ENCODE results near the gene RASSF10.

The RASSF10 gene

DNA sequence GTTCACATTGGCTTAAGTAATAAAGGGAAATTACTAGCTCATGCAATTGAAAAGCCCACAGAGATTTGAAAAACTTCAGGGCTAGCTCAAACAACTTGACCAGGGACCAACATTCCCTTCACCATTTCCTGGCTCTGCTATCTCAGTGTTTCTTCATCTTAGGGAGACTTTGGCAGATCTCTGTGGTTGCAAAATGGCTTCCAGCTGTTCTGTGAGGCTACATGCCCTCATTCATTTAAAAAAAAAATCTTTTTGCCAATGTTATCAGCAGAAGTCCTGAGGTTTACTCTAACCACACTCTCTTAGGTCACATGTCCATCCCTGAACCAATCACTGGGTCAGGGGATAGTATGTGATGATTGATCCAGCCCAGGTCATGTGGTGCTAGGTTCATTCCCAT, 13.9 kb upstream of the RASSF10 start:
- no peak for DNase-seq

DNA sequence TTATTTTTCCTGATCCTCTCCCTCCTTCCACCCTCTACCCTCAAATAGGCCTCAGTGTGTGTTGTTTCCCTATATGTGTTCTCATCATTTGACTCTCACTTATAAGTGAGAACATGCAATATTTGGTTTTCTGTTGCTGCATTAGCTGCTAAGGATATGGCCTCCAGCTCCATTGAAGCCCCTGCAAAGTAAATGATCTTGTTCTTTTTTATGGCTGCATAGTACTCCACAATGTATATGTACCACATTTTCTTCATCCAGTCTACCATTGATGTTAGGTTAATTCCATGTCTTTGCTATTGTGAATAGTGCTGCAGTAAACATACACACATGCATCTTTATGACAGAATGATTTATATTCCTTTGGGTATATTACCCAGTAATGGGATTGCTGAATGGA, 13.3 kb upstream of the RASSF10 start:
- no peak for DNase-seq

- DNase-seq = no peak
Measured at GRCh38 chr11:12997168-12997567, 11.9 kb upstream of the RASSF10 start.

GRCh38 chr11:12998336-12998735, 10.8 kb upstream of the RASSF10 start:
- DNase-seq = no peak

GRCh38 chr11:12999597-12999996, 9.5 kb upstream of the RASSF10 start:
- no peak for DNase-seq

DNA sequence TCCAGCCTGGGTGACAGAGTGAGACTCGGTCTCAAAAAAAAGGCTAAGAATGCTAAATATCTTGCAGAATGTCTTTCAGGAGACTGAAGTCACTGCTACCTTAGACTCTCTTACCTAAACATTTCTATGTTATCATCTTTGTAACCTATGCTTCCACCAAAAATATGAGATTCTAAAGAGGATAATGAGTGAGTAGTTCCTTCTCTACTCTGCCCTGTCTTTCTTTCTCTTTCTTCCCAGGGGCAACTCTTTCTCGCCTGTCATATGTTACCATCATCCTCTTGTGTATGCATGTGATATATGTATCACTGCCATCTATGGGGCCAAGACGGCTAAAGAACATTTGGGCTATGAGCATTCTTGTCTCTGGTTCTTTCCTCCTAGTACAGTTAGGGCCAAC, 9.0 kb upstream of the RASSF10 start:
- no peak for DNase-seq

GRCh38 chr11:13000721-13001120, 8.4 kb upstream of the RASSF10 start:
- no peak for DNase-seq

- no peak for DNase-seq
Measured at GRCh38 chr11:13003736-13004493, 5.2 kb upstream of the RASSF10 start.

GRCh38 chr11:13007182-13008060, 1.7 kb upstream of the RASSF10 start:
- DNase-seq = no peak

GRCh38 chr11:13008061-13008435, 1.1 kb upstream of the RASSF10 start:
- no peak for DNase-seq

GRCh38 chr11:13009476-13009920, 382 bp downstream of the RASSF10 start:
- DNase-seq = no peak

DNA sequence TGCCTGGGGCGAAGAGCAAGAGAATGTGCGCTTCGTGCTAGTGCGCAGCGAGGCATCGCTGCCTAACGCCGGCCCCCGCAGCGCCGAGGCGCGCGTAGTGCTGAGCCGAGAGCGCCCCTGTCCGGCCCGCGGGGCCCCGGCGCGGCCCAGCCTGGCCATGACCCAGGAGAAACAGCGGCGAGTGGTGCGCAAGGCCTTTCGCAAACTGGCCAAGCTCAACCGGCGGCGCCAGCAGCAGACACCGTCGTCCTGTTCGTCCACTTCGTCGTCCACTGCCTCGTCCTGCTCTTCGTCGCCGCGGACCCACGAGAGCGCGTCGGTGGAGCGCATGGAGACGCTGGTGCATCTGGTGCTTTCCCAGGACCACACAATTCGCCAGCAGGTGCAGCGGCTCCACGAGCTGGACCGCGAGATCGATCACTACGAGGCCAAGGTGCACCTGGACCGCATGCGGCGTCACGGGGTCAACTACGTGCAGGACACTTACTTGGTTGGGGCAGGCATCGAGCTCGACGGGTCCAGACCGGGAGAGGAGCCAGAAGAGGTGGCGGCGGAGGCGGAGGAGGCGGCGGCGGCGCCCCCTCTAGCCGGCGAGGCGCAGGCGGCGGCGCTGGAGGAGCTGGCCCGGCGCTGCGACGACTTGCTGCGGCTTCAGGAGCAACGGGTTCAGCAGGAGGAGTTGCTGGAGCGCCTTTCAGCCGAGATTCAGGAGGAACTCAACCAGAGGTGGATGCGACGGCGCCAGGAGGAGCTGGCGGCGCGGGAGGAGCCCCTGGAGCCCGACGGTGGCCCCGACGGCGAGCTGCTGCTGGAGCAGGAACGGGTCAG, 1.0 kb downstream of the RASSF10 start:
- DNase-seq = no peak

GRCh38 chr11:13010749-13011465, 1.8 kb downstream of the RASSF10 start:
- no peak for DNase-seq

DNA sequence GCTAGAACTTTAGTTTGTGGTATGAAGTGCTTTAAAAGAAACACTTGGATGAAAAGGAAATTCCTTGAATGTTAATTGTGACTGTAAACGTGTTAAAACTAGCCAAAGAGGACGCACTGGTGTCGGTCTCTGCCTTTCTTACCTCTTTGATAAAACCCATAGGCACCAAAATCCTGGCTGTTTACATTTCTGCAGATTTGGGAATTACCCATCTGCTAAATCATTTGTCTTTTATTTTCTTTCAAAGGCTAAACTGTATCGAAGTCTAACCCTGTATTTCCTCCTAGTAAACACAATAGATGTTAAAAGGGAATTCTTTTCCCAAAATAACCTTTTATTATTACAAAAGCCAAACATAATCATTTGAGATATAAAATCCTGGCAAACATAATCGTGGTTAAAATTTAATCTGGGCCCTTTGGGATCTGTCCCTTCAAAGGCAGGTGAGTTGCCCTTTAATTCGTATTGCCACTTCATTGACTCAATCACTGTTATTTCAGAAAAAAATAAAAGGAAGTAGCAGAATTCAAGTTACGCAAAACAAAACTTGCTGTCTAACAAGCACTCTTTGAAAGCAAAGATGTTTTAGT, 2.4 kb downstream of the RASSF10 start:
- DNase-seq = no peak

- no peak for DNase-seq
Measured at GRCh38 chr11:13012056-13012661, 3.0 kb downstream of the RASSF10 start.

GRCh38 chr11:13013054-13013488, 4.0 kb downstream of the RASSF10 start:
- no peak for DNase-seq

- DNase-seq = no peak
Measured at GRCh38 chr11:13015753-13016152, 6.6 kb downstream of the RASSF10 start.

GRCh38 chr11:13016415-13016814, 7.3 kb downstream of the RASSF10 start:
- no peak for DNase-seq

DNA sequence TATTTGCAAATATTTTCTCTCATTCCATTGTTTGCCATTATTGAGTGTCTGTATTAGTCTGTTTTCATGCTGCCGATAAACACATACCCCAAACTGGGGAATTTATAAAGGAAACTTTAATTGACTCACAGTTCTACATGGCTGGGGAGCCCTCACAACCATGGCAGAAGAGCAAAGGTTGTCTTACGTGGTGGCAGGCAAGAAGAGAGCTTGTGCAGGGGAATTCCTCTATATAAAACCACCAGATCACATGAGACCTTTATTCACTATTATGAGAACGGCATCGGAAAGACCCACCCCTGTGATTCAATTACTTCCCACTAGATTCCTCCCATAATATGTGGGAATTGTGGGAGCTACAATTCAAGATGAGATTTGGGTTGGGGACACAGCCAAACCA, 10.2 kb downstream of the RASSF10 start:
- no peak for DNase-seq

GRCh38 chr11:13023423-13023822, 14.3 kb downstream of the RASSF10 start:
- DNase-seq = no peak

DNA sequence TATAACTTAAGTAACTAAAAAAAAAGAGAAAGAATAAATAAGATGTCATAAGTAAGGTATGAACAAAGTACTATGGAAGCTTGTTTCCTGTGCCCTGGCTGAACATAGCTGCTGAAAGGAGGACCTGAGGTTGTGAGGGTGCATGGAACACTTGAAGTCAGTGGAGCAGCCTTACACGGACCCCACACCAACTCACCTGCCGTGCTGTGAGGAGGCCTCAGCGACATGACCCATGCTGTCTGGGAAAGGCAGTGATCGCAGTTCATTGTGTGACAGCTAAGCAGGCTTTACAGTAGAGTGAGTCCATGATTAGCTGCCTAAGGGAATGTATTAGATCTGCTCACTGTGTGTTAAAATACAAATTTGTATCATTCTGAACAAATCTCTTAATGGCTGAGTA, 17.6 kb downstream of the RASSF10 start:
- no peak for DNase-seq

- DNase-seq = no peak
Measured at GRCh38 chr11:13028322-13028721, 19.2 kb downstream of the RASSF10 start.
